ENCODE measurements around the gene CD164L2. TPM values are rescaled to one million over a fixed set of nuclear protein-coding genes. Genes with fewer than 3 reads are reported as not detected.

CD164L2 gene
- total RNA-seq, 4 donors from 2014 or later = 5.9 to 14.3 (median 10.3) TPM

- TF ChIP-seq POLR2AphosphoS5 (IDR thresholded peaks at IDR 0.05) (no peak), POLR2A (IDR thresholded peaks at IDR 0.05) (no peak), CTCF (IDR thresholded peaks at IDR 0.05) (no peak), EP300 (IDR thresholded peaks at IDR 0.05) (no peak)
- Histone ChIP-seq H3K4me1 (peaks cover 57% of the 10 kb centered on the region), H3K4me3 (peak overlapping the region; percentile 45), H3K36me3 (no peaks in the 10 kb centered on the region), H3K27ac (no peak overlapping the region), H3K9me3 (no peaks in the 10 kb centered on the region), H3K27me3 (no peaks in the 10 kb centered on the region)
- DNase-seq (ENCODE audit: low spot score in 2 of 2) = peak in 1 of 2 donors; percentile 58
- 78% methylated on average over 14 of the region's 18 CpGs for WGBS
Measured at GRCh38 chr1:27381969-27382762, 967 bp downstream of the CD164L2 start.

GRCh38 chr1:27380766-27381733 lies 2.1 kb downstream of the CD164L2 start:
- peaks cover 57% of the 10 kb centered on the region for H3K4me1 ChIP-seq
- no peaks in the 10 kb centered on the region for H3K36me3 ChIP-seq
- no peak overlapping the region for H3K4me3 ChIP-seq
- peak overlapping the region; percentile 66 for H3K27ac ChIP-seq
- 44% methylated on average over 6 of the region's 12 CpGs for WGBS
- no peaks in the 10 kb centered on the region for H3K9me3 ChIP-seq
- DNase-seq (ENCODE audit: low spot score in 2 of 2) = peak in 1 of 2 donors; percentile 61
- no peaks in the 10 kb centered on the region for H3K27me3 ChIP-seq
- TF ChIP-seq EP300 (IDR thresholded peaks at IDR 0.05) (no peak), POLR2AphosphoS5 (IDR thresholded peaks at IDR 0.05) (no peak), POLR2A (IDR thresholded peaks at IDR 0.05) (no peak), CTCF (IDR thresholded peaks at IDR 0.05) (no peak)

- H3K4me3 ChIP-seq = no peak overlapping the region
- TF ChIP-seq EP300 (IDR thresholded peaks at IDR 0.05) (no peak), POLR2A (IDR thresholded peaks at IDR 0.05) (no peak), POLR2AphosphoS5 (IDR thresholded peaks at IDR 0.05) (no peak), CTCF (IDR thresholded peaks at IDR 0.05) (no peak)
- H3K27me3 ChIP-seq = no peaks in the 10 kb centered on the region
- H3K9me3 ChIP-seq = no peaks in the 10 kb centered on the region
- no peaks in the 10 kb centered on the region for H3K36me3 ChIP-seq
- DNase-seq (ENCODE audit: low spot score in 2 of 2) = peak in 1 of 2 donors; percentile 56
- peak overlapping the region; percentile 66 for H3K27ac ChIP-seq
- peaks cover 57% of the 10 kb centered on the region for H3K4me1 ChIP-seq
- 81% methylated on average over 4 of the region's 4 CpGs for WGBS
Measured at GRCh38 chr1:27380224-27380623, 2.9 kb downstream of the CD164L2 start.

GRCh38 chr1:27379564-27380122 lies 3.5 kb downstream of the CD164L2 start:
- H3K27me3 ChIP-seq = no peaks in the 10 kb centered on the region
- H3K4me1 ChIP-seq = peaks cover 57% of the 10 kb centered on the region
- H3K9me3 ChIP-seq = no peaks in the 10 kb centered on the region
- H3K27ac ChIP-seq = peak overlapping the region; percentile 66
- H3K4me3 ChIP-seq = no peak overlapping the region
- DNase-seq (ENCODE audit: low spot score in 2 of 2) = peak in 1 of 2 donors; percentile 59
- WGBS = 46% methylated on average over 4 of the region's 11 CpGs
- H3K36me3 ChIP-seq = no peaks in the 10 kb centered on the region
- no peak for TF ChIP-seq POLR2AphosphoS5 (IDR thresholded peaks at IDR 0.05)
- TF ChIP-seq EP300 (IDR thresholded peaks at IDR 0.05) = no peak
- no peak for TF ChIP-seq CTCF (IDR thresholded peaks at IDR 0.05)
- no peak for TF ChIP-seq POLR2A (IDR thresholded peaks at IDR 0.05)
